Measurements from ENCODE around the gene CTSV.
"Not testable (repeated sequence)": the region's sequence is repeated elsewhere in the genome, so short reads cannot be mapped to it uniquely, and the experiment has no call there.

Gene CTSV

DNA sequence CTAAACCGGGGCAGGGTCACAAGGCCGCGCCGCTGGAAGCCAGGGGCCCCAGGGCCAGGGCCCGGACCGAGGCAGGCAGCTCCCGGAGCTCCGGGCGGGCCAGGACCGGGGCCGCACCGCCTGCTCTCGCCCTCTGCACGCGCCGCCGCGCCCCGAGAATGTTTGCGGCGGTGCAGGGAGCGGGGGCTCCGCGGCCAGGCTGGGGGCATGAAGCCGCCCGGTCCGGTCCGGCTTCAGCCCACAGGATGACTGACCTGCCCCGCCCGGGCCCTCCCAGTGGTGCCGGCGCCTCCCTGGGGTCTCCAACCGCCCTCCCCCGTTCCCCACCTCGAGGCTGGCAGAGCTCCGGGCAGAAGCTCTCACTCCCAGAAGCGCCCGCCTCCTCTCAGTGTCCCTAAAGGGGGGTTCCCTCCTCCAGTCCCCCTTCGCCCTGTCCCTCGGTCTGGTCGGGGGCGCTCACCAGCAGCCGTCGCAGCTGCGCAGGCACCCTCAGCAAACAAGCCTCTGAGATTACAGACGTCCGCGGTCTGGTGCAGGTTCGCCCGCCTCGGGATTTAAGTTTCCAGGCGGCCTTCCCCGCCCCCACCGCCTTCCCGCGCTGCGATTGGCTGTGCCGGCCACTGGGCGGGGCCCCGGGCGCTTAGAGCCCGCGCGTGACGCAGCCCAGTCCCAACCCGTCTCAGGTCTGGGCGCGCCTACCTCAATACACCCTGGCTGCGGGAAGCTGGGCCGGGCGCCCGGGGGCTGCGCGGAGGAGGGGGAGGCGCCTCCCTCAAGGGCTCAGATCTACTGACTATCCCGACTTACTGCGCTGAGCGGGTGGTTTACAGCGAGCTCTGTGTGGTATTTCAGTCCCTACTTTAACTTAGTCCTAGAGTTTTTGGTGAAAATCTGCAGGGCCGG, at the start of gene CTSV:
Gene CTSV, minus strand, starts transcription at position 532 of the 903 bp plus-strand sequence. CDS start 1,099 bp downstream, outside the sequence.
- no peak for DNase-seq

DNA sequence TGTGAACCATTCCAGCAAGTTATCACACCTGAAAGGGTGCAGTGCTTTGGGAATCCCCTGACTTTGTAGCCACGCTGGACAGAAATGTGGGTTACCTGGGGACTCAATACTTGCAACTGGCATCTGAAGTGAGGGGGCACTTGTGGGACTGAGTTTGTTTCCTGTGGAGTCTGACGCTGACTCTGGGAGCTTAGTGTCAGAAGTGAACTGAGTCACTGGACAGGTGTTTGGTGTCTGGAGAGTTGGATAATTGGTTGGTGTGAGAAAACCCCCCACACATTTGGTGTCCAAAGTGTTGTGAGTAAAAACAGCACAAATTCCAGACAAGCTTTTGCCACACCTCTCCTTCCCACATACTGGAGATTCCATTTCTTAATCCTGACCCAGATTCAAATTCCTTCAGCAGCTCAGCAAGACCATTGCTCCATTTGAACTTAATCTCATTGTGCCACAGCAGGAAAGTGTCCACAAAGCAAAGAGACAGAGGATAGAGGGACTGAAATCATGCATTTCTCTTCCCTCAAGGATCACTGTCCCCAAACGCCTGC, 48.8 kb upstream of the CTSV start:
- DNase-seq = not testable (repeated sequence)

DNA sequence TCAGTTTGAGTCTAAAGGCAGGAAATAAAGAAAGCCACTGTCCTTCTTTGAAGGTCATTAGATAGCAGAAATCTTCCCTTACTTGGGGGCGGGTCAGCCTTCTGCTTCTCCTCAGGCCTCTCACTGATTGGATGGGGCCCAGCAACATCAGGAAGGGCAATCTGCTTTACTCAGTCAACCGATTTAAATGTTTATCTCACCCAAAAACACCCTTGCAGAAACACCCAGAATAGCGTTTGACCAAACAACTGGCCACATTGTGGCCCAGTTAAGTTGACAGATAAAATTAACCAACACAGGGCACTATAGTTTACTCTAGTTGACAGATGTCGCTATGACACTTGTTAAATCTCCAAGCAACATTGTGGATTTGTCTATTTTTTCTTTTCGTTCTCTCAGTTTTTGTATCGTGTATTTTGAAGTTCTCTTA, 45.6 kb upstream of the CTSV start:
- not testable (repeated sequence) for DNase-seq

DNA sequence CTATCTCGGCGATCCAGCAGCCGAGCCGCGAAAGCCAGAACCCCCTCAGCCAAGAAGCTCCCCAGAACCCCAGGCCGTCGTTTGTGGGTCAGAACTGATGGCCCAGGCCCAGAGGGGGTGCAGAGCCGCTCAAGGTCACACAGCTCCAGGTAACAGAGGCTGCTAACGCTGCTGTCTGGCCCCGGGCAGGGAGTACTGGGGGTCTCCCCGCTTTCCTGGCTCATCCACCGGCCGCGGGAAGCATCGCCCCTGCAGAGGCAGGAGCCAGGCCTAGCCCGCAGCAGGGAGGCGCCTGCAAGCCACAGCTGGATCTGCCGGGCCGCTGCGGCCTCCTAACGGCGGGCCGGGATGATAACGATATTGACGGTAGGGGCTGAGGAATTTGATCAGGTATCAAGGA, 39.4 kb upstream of the CTSV start:
- DNase-seq = no peak

DNA sequence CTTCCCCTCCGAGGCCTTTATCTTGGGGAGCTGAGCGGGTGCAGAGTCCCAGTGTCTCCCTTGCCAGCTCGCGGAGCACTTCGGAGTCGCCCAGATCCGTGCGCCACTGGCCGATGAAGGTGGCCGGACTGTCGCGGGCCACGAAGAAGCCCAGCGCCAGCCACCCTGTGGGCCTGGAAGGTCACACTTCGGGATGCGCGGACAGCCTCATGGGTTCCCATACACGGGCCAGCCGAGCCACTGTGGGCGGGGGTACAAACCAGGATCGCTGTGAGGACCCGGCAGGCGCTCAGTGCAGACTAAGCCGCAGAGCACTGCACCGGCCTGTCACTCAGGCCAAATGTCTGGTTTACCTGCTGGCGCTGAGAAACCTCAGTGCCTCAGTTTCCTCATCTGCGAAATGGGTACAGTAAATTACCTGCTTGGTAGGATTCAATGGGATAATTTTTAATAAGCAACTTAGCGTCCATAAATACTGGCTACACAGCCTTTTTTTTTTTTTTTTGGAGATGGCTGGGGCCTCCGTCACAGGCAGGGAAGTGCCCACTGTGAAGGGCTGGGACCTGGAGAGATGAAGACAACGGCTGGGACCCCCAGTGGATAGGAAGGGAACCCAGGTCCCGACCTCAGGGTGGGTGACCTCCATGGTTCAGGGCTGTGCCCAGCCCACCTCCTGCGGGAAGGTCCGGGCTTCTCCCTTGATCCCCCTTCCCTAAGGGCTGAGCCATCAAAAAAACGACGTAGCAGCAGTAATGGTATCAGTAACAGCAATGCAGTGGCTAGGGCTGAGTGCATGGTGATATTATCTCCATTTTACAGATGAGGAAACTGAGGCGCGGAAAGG, 38.7 kb upstream of the CTSV start:
- no peak for DNase-seq

DNA sequence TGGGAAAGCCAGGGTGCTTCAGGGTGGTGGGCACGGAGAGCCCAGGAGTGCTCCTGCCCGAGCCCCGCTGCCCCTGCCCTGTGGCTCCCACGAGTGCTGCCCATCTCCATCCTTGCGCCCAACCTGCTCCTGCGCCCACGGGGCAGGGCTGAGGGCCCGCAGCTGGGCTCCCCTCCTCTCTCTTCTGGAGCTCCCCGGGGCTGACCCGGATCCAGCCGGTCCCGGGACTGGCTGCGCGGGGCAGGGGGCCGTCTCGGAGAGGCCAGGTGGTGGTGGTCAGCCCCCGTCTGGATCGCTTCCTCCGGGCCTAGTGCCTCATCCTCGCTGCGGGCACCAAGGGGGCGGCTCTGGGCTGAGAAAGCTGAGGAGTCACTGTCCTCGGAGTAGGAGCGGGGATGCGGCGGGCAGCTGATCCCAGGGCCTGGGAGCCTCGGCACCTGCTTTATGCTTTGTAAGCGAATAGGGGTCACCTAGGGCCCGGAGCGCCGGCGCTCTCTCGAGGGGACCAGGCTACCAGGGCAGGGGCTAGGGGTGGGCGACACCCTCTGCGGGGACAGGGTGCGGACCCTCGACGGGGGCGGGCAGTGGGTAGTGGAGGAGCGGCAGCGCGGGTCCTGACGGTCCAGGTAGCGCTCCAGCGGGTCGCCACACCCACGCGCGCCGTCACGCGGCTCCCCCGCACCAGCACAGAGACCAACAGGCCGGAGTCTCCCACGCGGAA, 37.9 kb upstream of the CTSV start:
- not testable (repeated sequence) for DNase-seq

DNA sequence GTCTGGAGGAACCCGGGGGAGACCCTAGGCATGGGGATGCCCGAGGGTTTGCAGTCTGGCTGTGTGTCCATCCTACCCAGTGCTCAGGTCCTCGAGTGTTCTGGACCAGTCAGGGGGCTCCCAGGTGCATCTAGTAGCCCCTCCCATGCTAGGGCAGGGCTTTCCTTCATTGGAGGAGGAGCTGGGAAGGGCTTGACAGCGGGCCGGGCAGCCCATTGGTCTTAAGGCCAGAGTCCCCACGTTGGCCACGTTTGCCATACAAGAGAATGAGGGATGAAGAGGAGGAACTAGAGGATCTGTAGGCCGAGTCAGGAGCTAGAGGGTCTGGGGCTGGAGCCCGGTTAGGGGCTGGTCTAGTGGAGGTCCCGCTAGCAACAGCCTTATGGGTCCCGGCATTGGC, 37.3 kb upstream of the CTSV start:
- no peak for DNase-seq

DNA sequence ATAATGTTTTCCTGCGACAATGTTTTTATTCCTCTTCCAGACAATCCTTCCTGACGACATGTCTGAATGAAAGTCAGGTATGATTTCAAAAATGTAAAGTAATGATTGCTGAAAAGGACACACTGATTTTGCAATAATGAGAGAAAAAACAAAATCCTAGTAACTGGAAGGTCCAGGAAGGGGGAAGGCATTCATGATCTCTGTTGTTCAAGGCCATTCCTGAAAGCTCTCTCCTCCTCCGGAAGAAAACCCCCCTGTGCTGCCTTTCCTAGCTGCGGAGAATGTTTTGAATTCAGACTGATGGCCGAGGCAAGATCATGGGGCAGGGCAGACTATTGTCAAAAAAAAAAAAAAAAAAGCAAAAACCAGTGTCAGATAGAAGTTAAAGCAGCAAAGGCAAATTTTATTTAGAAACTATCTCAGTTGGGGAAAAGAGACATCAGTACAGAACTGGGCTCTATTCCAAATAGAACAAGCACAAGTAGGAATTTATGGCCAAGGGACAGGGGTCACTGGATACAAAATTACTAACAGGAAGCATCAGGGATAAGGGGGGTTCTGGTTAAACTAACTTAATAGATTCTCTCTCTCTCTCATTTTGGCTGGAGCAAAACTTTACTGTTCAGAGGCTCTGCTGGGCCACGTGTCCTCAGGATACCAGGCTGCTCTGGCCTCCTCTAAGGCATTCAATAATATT, 36.5 kb upstream of the CTSV start:
- DNase-seq = no peak

DNA sequence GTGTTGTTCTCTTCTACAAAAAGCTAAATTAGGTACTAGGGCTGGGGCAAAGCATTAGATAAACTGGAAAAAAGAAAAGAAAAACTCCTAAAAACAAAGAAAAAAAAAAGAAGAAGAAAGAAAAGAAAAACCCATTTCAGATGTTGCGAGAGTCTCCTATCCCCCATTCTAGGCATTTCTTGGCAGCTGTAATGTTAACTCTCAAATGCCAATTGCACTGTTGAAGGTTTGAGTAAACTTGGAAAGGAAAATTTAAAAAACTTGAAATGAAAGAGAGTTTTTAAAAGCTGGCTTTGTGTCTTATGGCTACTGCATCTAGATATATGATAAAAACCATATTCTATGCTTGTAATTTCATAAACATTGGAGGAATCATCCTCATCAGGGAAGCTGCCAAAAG, 34.6 kb upstream of the CTSV start:
- no peak for DNase-seq

DNA sequence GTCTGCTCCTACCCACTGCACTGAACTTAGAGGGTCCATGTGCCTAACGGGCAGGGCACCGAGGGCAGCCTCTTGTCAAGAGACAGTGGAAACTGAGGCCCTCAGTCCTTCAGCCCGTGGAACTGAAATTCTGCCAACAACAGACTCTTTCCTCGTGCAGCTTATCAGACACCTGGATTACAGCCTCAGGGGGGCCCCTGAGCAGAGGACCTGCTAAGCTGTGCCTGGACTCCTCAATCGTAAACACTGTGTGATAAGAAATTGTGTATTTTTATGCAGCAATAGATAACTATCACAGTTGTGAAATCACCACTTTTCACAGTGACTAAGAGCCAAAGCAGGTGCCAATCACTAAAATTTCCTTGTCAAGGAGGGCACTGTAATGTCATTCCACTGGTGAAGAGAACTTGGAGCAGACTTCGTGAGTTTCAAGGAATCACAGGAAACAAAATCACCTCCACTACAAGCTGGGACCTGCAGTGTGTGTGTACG, 33.4 kb upstream of the CTSV start:
- DNase-seq = no peak

DNA sequence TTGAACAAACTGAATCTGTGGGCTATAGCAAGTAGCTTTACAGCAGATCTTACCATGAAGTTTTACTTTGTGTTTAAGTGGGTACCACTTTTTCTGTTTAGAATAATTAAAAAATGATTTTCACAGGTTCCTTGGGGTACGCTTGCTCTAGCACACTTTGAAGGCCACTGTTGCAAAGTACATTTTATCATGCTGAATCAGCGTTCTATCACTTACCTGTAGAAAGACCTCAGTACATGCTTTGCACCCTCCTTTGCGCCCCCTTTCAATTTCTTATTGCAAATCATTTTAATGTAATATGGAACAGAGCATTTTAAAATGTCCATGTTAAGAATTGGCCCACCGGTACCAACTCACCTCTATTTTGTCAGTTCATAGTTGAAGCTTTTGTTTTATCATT, 31.4 kb upstream of the CTSV start:
- DNase-seq = not testable (repeated sequence)

DNA sequence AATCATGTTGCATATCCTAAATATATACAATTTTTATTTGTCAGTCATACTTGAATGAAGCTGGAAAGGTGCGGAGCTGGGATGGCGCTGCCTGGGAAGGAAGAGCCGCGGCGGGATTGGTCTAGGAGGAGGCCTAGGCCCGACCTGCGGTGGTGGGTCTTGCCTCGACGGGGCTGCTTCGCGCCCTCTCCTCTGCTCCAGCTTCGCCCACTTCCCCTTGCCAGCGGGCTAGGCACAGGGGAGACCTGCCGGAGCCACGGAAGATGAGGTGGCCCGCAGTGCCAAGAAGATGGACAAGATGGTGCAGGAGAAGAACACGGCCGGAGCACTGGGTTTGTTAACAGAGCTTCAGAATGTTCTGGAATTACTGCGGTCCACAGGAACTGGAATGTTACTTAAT, 28.5 kb upstream of the CTSV start:
- no peak for DNase-seq

DNA sequence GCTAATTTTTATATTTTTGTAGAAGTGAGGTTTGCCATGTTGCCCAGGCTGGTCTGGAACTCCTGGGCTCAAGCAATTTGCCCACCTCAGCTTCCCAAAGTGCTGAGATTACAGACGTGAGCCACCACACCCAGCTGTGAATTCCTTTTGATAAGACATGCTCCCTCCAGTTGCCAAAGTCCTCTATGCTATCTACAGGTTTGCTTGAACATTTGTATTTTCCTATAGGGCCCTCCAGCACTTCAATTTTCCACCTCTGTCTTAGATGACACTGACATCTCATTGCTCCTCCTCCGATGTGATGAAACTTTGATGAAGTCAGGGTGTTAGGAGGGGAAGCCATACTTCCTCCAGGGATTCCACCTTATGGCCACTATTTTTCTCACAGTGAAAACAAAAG, 25.2 kb upstream of the CTSV start:
- DNase-seq = no peak

DNA sequence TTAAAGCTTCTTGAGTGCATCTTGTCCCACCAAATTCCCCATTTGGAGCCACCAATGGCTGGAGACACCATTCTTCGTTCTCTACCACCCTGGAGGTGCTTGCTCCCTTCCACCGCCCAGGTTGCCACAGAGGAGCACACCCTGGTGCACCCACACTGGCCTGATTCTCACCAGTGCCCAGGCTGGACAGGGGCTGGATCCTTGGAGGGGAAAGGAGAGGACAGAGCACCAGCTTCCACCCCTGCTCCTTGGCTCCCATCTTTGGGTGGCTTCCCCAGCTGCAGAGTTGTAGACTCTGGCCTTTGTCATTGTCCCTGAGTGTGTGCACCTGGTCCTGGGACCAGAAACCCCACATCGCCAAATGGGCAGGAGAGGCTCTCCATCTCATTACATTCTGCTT, 21.9 kb upstream of the CTSV start:
- no peak for DNase-seq

DNA sequence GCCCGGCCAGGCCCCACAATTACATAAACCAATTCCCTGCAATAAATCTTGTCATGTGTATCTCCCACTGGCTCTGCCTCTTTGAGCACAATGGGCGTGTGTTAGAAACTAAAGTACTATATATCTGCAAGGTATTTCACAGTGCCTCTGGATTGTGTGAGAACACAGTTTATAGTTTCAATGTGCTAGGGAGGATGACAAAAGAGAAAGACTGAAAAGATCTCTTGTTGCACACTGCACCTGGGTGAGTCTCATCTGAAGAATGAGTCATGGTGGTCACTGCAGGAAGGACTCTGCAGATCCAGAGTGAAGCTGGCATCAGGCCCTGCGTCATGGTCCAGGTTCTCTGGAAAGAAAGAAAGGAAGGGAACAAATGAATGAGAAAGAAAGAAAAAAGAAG, 20.7 kb upstream of the CTSV start:
- no peak for DNase-seq

DNA sequence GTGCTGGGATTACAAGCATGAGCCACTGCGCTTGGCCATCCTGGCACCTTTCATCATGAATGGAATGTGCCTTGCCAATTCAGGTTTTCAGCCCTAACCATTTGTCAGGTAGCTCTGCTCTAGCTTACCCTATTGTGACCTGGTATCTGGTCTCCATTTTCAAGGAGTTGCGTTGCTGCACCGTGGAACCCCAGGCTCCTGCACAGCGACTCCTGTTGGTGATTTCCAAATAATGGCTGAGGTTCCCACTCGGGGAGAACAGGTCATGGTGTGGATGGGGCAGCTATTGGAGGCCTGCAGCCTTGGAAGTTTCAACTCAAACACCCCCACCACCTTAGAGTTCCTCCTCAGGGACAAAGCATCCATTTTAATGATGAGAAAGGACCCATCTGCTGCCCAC, 18.7 kb upstream of the CTSV start:
- DNase-seq = no peak

DNA sequence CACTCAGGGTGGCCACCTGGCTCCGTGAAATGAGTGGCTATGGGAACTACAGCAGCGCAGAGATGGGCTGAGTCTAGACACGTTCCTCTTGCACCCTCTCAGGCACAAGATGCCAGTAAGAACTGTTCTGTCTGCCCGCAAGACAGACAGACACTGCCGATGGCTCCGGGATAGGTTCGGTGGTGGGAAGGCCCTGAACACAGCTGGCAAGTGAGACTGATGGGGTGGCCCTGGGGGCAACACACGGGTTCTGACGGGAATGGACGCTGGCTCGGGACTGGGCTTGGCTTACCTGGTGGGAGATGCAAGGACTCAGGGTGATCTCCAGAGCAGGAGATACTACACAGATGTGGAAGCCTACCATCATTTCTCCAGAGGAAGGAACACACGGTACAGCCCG, 16.9 kb upstream of the CTSV start:
- DNase-seq = not testable (repeated sequence)

DNA sequence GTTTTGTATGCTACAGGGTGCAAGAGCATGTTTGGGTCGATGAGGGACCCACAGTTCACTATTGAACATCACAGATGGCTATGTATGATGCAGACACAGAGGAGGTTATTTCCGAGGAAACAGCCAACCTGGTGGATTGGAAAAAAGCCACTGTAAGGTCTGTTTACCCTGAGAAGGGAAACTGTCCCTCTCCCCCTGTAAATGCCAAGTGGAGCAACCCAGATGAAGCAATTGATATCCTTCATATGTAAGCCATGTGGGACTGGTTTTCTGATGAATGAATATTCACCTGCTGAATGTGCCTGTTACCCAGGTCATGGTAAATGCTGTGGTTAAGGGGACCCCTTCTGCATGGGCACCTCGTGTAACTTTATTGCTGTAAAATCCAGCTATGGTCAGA, 14.8 kb upstream of the CTSV start:
- DNase-seq = no peak

DNA sequence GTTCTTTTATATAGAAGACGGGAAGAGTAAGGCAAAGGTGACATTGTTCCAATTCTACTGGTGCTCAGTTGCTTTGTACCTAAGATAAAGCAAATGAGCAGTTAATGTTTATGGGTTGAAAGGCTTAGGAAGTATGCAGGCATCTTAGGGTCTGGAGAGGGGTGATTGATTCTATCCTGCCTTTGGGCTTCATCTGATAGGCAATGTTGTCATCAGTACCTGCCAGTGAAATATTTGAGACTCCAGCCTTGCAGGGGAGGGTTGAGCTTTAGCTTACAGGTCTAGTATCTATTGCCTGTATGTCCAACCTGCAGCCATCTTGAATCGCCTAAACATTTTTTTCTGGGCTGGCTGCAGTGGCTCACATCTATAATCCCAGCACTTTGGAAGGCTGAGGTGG, 13.8 kb upstream of the CTSV start:
- DNase-seq = no peak

DNA sequence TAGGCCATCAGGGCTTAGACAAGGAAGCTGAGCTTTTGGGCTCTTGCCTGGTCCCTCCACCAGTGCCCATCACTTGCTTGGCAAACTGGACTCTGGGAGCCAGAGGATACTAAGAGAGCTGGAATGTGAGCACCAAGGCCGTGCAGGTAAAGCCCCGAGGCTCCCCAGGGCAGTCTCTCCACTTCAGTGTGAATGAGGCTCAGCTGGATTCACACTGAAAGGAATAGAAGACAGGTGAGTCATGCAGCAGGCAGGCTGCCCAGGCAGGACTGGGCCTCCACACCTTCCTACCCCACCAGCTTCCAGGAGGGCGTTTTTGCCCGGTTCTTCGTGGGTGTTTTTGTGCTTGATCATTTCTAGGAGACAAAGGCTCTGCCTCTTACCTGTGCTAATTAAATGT, 7.3 kb upstream of the CTSV start:
- DNase-seq = no peak

DNA sequence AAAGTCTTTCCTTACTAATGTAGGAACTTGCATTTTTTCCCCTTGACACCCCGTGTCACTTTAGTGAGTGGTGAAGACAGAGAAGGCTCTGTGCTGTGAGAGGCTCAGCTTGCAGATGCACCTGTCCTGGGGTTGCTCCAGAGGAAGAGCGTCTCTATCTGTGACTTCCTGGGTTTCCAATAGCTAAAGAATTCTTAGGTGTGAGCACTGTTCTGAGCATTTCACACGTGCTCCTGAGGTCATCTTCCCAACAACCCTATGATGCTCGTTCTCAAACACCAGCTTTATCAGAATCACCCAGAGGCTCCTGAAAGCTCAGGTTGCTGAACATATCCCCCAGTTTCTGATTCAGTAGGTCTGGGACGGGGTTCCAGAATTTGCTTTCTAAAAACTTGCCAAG, 6.4 kb upstream of the CTSV start:
- no peak for DNase-seq

DNA sequence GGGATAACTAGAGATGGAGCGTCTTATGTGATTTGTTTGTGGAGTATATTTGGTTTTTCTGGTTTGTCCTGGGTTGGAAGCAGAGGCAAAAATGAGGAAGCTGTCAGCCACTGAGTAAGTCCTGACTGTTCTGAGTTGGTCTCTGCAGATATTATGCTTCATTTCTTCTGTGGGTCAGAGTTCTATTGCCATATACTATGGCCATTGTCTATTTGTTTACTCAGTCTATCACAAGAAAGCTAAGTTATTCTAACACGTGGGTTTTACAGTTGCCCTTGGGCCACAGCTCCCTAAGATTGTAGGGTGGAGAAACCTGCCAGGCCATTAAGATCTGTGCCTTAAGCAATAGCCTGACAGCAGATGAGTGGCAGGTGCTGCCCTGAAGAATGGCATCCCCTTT, 3.0 kb upstream of the CTSV start:
- no peak for DNase-seq
